IMR-90 (cell line): ENCODE measurements around the gene HAGH. TPM values are rescaled to one million over a fixed set of nuclear protein-coding genes. Genes with fewer than 3 reads are reported as not detected.

ENCODE experiments used
- ATAC-seq: fragments of 200-7000 bp; cut with Tn5 transposase; 2 replicates; pipeline ENCODE4 v1.9.1; 2020; ENCODE audit warnings: low read depth, mild to moderate bottlenecking, moderate library complexity
- BruUV-seq: library from RNA; stranded (reverse); fragments of 400-500 nt; replicated peaks from 2 replicates; lab custom pipeline; 2021; lab: Mats Ljungman, UMichigan
- CTCF ChIA-PET: fragments of 300-600 bp; formaldehyde crosslinking; extraction: SDS; loops from one replicate; lab custom pipeline; 2021; ENCODE audit warnings: antibody characterized with exemption; lab: Yijun Ruan, JAX
- POLR2A ChIA-PET: fragments of 300-600 bp; sonication (Branson Sonifier 250); formaldehyde crosslinking; loops from one replicate; lab custom pipeline; 2022; ENCODE audit warnings: antibody characterized with exemption; ENCODE audit not compliant: unreplicated experiment; lab: Charles Lee
- DNase-seq: peaks from one replicate; pipeline ENCODE4 v3.0.0; 2013
- H2AFZ ChIP-seq: replicated peaks from 2 replicates; pipeline ENCODE3; 2013; ENCODE audit warnings: low read length, mild to moderate bottlenecking; ENCODE audit not compliant: poor library complexity
- H2AK5ac ChIP-seq: 2 replicates; pipeline ENCODE4 v1.6.1; 2013; ENCODE audit warnings: low read depth, low read length, inconsistent platforms
- H2AK9ac ChIP-seq: replicated peaks from 2 replicates; pipeline ENCODE3; 2013; ENCODE audit warnings: mild to moderate bottlenecking, low read depth, low read length, moderate library complexity; ENCODE audit not compliant: poor library complexity
- H2BK120ac ChIP-seq: 2 replicates; pipeline ENCODE4 v1.6.1; 2013; ENCODE audit warnings: low read depth, low read length, inconsistent platforms
- H2BK15ac ChIP-seq: 3 replicates; pipeline ENCODE4 v1.6.1; 2013; ENCODE audit warnings: low read depth, low read length, inconsistent platforms
- H2BK20ac ChIP-seq: 2 replicates; pipeline ENCODE4 v1.6.1; 2013; ENCODE audit warnings: low read depth, mild to moderate bottlenecking, inconsistent platforms, low read length, moderate library complexity
- H2BK5ac ChIP-seq: 2 replicates; pipeline ENCODE4 v1.6.1; 2013; ENCODE audit warnings: mild to moderate bottlenecking, low read depth, low read length, inconsistent platforms; ENCODE audit not compliant: poor library complexity, severe bottlenecking
- H3K14ac ChIP-seq: replicated peaks from 2 replicates; pipeline ENCODE4 v1.6.1; 2013; ENCODE audit warnings: low read depth, low read length, inconsistent platforms
- H3K18ac ChIP-seq: 2 replicates; pipeline ENCODE4 v1.6.1; 2013; ENCODE audit warnings: low read depth, low read length, control low read depth
- H3K23ac ChIP-seq: 2 replicates; pipeline ENCODE4 v1.6.1; 2013; ENCODE audit warnings: low read depth, low read length, inconsistent platforms
- H3K27ac ChIP-seq: 2 replicates; pipeline ENCODE4 v1.5.1; 2013; ENCODE audit warnings: mild to moderate bottlenecking, control low read depth, low read length; ENCODE audit not compliant: insufficient read depth
- H3K27me3 ChIP-seq: 2 replicates; pipeline ENCODE4 v1.6.1; 2013; ENCODE audit warnings: low read length; ENCODE audit not compliant: control insufficient read depth, insufficient read depth
- H3K36me3 ChIP-seq: 2 replicates; pipeline ENCODE4 v1.6.1; 2013; ENCODE audit warnings: low read length, mixed read lengths; ENCODE audit not compliant: control insufficient read depth, insufficient read depth
- H3K4ac ChIP-seq: 2 replicates; pipeline ENCODE4 v1.6.1; 2013; ENCODE audit warnings: low read depth, low read length, inconsistent platforms
- H3K4me1 ChIP-seq: 2 replicates; pipeline ENCODE4 v1.6.1; 2013; ENCODE audit warnings: low read length, mixed read lengths; ENCODE audit not compliant: control insufficient read depth, insufficient read depth
- H3K4me2 ChIP-seq: 2 replicates; pipeline ENCODE4 v1.6.1; 2013; ENCODE audit warnings: low read depth, mild to moderate bottlenecking, control low read depth, low read length, moderate library complexity
- H3K4me3 ChIP-seq: 2 replicates; pipeline ENCODE4 v1.5.1; 2013; ENCODE audit warnings: low read depth, mild to moderate bottlenecking, control low read depth, low read length, moderate library complexity; ENCODE audit not compliant: insufficient read depth
- H3K56ac ChIP-seq: 2 replicates; pipeline ENCODE4 v1.6.1; 2013; ENCODE audit warnings: low read length, inconsistent platforms; ENCODE audit not compliant: insufficient read depth; ENCODE audit errors: extremely low read depth
- H3K79me1 ChIP-seq, 2 experiments: 2 replicates each; pipeline ENCODE4 v1.6.1; 2013; ENCODE audit warnings: low read length in 2 of 2, inconsistent platforms in 1 of 2, low read depth in 1 of 2
- H3K9ac ChIP-seq: 2 replicates; pipeline ENCODE4 v1.6.1; 2013; ENCODE audit warnings: low read depth, low read length, control low read depth
- H3K9me1 ChIP-seq: 2 replicates; pipeline ENCODE4 v1.6.1; 2013; ENCODE audit warnings: low read length, inconsistent platforms; ENCODE audit not compliant: insufficient read depth
- H3K9me3 ChIP-seq: 2 replicates; pipeline ENCODE4 v1.6.1; 2013; ENCODE audit warnings: low read length; ENCODE audit not compliant: control insufficient read depth, insufficient read depth
- H4K20me1 ChIP-seq: 2 replicates; pipeline ENCODE4 v1.6.1; 2013; ENCODE audit warnings: low read length, inconsistent platforms; ENCODE audit not compliant: insufficient read depth
- H4K5ac ChIP-seq: 2 replicates; pipeline ENCODE4 v1.6.1; 2013; ENCODE audit warnings: mild to moderate bottlenecking, low read depth, low read length, control low read depth
- H4K8ac ChIP-seq, 2 experiments: 2 replicates each; pipeline ENCODE4 v1.6.1; 2013; ENCODE audit warnings: low read depth in 2 of 2, low read length in 2 of 2, control low read depth in 1 of 2, inconsistent platforms in 1 of 2
- H4K91ac ChIP-seq: 2 replicates; pipeline ENCODE4 v1.6.1; 2013; ENCODE audit warnings: low read depth, low read length, inconsistent platforms; ENCODE audit not compliant: insufficient read depth
- CEBPB ChIP-seq: IDR thresholded peaks from 2 replicates; pipeline ENCODE4 v1.6.1; 2012; ENCODE audit warnings: low read depth, low read length, improper control_type of control experiment
- CTCF ChIP-seq: conservative IDR thresholded peaks from 2 replicates; pipeline ENCODE4 v1.5.1; 2012; ENCODE audit warnings: mild to moderate bottlenecking, low read depth, low read length, improper control_type of control experiment
- MAFK ChIP-seq: IDR thresholded peaks from 2 replicates; pipeline ENCODE4 v1.6.1; 2012; ENCODE audit warnings: low read depth, low read length, improper control_type of control experiment
- MXI1 ChIP-seq: IDR thresholded peaks from 2 replicates; pipeline ENCODE4 v1.6.1; 2012; ENCODE audit warnings: low read depth, mild to moderate bottlenecking, low read length, moderate library complexity, borderline replicate concordance
- NFE2L2 ChIP-seq: fragments of 150-350 bp; IDR thresholded peaks from 2 replicates; pipeline ENCODE4 v1.6.1; 2016; ENCODE audit warnings: low read depth, mild to moderate bottlenecking, low read length
- POLR2A ChIP-seq: IDR thresholded peaks from 2 replicates; pipeline ENCODE4 v1.6.1; 2012; ENCODE audit warnings: mild to moderate bottlenecking, low read depth, low read length
- RAD21 ChIP-seq: IDR thresholded peaks from 2 replicates; pipeline ENCODE4 v1.6.1; 2012; ENCODE audit warnings: low read length, improper control_type of control experiment
- RCOR1 ChIP-seq: IDR thresholded peaks from 2 replicates; pipeline ENCODE4 v1.6.1; 2012; ENCODE audit warnings: mild to moderate bottlenecking, low read length, improper control_type of control experiment; ENCODE audit not compliant: insufficient replicate concordance
- USF2 ChIP-seq: fragments of 150-350 bp; IDR thresholded peaks from 2 replicates; pipeline ENCODE4 v1.6.1; 2017; ENCODE audit warnings: mild to moderate bottlenecking, antibody characterized with exemption, low read length, low read depth
- WGBS, 2 experiments: methylation state at CpG; one replicate each; pipeline versions ENCODE4 v1.1.5 to v1.1.7; 2013; ENCODE audit warnings: missing lambda C conversion rate in 2 of 2; ENCODE audit not compliant: insufficient read length in 1 of 2; ENCODE audit errors: extremely low coverage in 2 of 2; 5-methylcytosine and 5-hydroxymethylcytosine counted together
- dilution Hi-C: fragments of 300-500 bp; cut with HindIII; formaldehyde crosslinking; loops from one replicate; pipeline ENCODE4 v1.14.3; 2018; ENCODE audit warnings: low sequenced_read_pairs; ENCODE audit not compliant: unreplicated experiment
- in situ Hi-C: fragments of 300-500 bp; cut with MboI; formaldehyde crosslinking; loops from 3 replicates; pipeline ENCODE4 v1.14.3; 2019; ENCODE audit warnings: low sequenced_read_pairs, inconsistent platforms, mixed read lengths
- intact Hi-C: fragments of 100-400 bp; cut with micrococcal nuclease; formaldehyde crosslinking; loops from 2 replicates; pipeline ENCODE4 v1.10.0; 2022
- polyA plus RNA-seq, 3 experiments: library from polyadenylated mRNA; depleted of rRNA; stranded (reverse); fragments of >200 nt; gene quantifications; 2 replicates each; pipeline ENCODE4 v1.2.3, GENCODE V29; 2012; ENCODE audit warnings: low replicate concordance in 1 of 3
- total RNA-seq: library from RNA; depleted of rRNA; stranded (reverse); fragments of >200 nt; gene quantifications from 2 replicates; pipeline ENCODE4 v1.2.3, GENCODE V29; 2012

Gene HAGH
- total and polyA plus RNA-seq, 2 of the 4 experiments (the other 2 are of a cell fraction): 30.8 to 52.2 TPM

- H2BK5ac ChIP-seq: no peak overlapping the region
- H2BK15ac ChIP-seq: no peak overlapping the region
- dilution Hi-C loops (no loop called here), in situ Hi-C loops (loop anchor here (5.0 kb wide), 1 partner anchor 50 kb away; no protein-coding TSS in a partner anchor), intact Hi-C loops (no loop called here)
- H4K8ac ChIP-seq: no peak overlapping the region
- no peak for ATAC-seq
- peak overlapping the region; percentile 9 for H2AK9ac ChIP-seq
- no peak overlapping the region for H3K14ac ChIP-seq
- DNase-seq: no peak
- no TSS peak for BruUV-seq
- H3K9me3 ChIP-seq: no peaks in the 10 kb centered on the region
- H3K4me3 ChIP-seq: no peak overlapping the region
- no peaks in the 10 kb centered on the region for H3K79me1 ChIP-seq
- H2BK20ac ChIP-seq: no peak overlapping the region
- H3K18ac ChIP-seq: no peak overlapping the region
- H4K91ac ChIP-seq: no peak overlapping the region
- TF ChIP-seq CTCF (no peak), NFE2L2 (no peak), RAD21 (no peak), MXI1 (no peak), RCOR1 (no peak), MAFK (no peak), CEBPB (no peak), POLR2A (no peak), USF2 (no peak)
- no peaks in the 10 kb centered on the region for H3K4me1 ChIP-seq
- H3K9me1 ChIP-seq: no peaks in the 10 kb centered on the region
- H2AFZ ChIP-seq: no peak overlapping the region
- no peak overlapping the region for H2AK5ac ChIP-seq
- H3K23ac ChIP-seq: no peak overlapping the region
- peaks cover 82% of the 10 kb centered on the region for H3K36me3 ChIP-seq
- no peaks in the 10 kb centered on the region; the same call in 1 of the 2 replicates for H4K20me1 ChIP-seq
- H2BK120ac ChIP-seq: no peak overlapping the region
- 100% methylated on average over 9 of the region's 30 CpGs; no CpG with 5 or more reads in 1 of the 2 experiments for WGBS, 2 experiments
- H3K9ac ChIP-seq: no peak overlapping the region
- H3K4ac ChIP-seq: no peak overlapping the region
- no peak overlapping the region for H3K27ac ChIP-seq
- ChIA-PET CTCF (no interaction called here), POLR2A (no interaction called here)
- no peak overlapping the region for H3K56ac ChIP-seq
- H3K4me2 ChIP-seq: no peak overlapping the region
- no peaks in the 10 kb centered on the region for H3K27me3 ChIP-seq
- H4K5ac ChIP-seq: no peak overlapping the region
These were observed 64.3 kb downstream of the HAGH start for GRCh38 chr16:1762196-1762878.
